ENCODE results near the gene DNAJC8.

DNAJC8 gene

GRCh38 chr1:28199328-28200233 lies 33.2 kb downstream of the DNAJC8 start:
- DNase-seq, result no peak

GRCh38 chr1:28197682-28198415 lies 35.0 kb downstream of the DNAJC8 start:
- no peak for DNase-seq

- DNase-seq, result no peak
Observed at GRCh38 chr1:28196330-28196729, 36.5 kb downstream of the DNAJC8 start.

- DNase-seq, result no peak
Observed at GRCh38 chr1:28195780-28196179, 37.0 kb downstream of the DNAJC8 start.

- no peak for DNase-seq
Observed at GRCh38 chr1:28194326-28195035, 38.3 kb downstream of the DNAJC8 start.

GRCh38 chr1:28193701-28194161 lies 39.1 kb downstream of the DNAJC8 start:
- DNase-seq, result no peak

GRCh38 chr1:28190996-28191645 lies 41.7 kb downstream of the DNAJC8 start:
- DNase-seq, result no peak

- no peak for DNase-seq
Observed at GRCh38 chr1:28190337-28190979, 42.4 kb downstream of the DNAJC8 start.

GRCh38 chr1:28185071-28185470 lies 47.8 kb downstream of the DNAJC8 start:
- DNase-seq, result no peak

GRCh38 chr1:28180306-28181305 lies 52.2 kb downstream of the DNAJC8 start:
- no peak for DNase-seq

- no peak for DNase-seq
Observed at GRCh38 chr1:28178690-28179485, 53.9 kb downstream of the DNAJC8 start.

- no peak for DNase-seq
Observed at GRCh38 chr1:28176492-28177470, 56.0 kb downstream of the DNAJC8 start, which contains the start of gene PTAFR. Gene PTAFR (minus strand): TSS chr1:28176690. CDS start chr1:28151021, 25,669 bp downstream.

- DNase-seq, result no peak
Observed at GRCh38 chr1:28175955-28176485, 56.8 kb downstream of the DNAJC8 start.

- no peak for DNase-seq
Observed at GRCh38 chr1:28173980-28174297, 58.9 kb downstream of the DNAJC8 start.

- DNase-seq, result no peak
Observed at GRCh38 chr1:28173151-28173979, 59.5 kb downstream of the DNAJC8 start.

GRCh38 chr1:28172713-28173150 lies 60.1 kb downstream of the DNAJC8 start:
- DNase-seq, result no peak

GRCh38 chr1:28171246-28171645 lies 61.6 kb downstream of the DNAJC8 start:
- DNase-seq, result no peak
